ENCODE data around the gene RPN1. TPM values are rescaled to one million over a fixed set of nuclear protein-coding genes. Genes with fewer than 3 reads are reported as not detected.
A peak's percentile ranks its signal among the peaks of the same experiment; 100 is the strongest.

Gene RPN1
- total and polyA plus RNA-seq, 2 of the 13 experiments (the other 11 are each of a cell fraction or from before 2014, with no cell fraction given), result 290 to 342 TPM

GRCh38 chr3:128650096-128651050, at the start of gene RPN1 (continued):
- TF ChIP-seq ZNF670 (CRISPR knock-in tag; IDR thresholded peaks at IDR 0.05; ENCODE audit: borderline replicate concordance), result no peak
- TF ChIP-seq SSRP1 (CRISPR knock-in tag; IDR thresholded peaks at IDR 0.05), result no peak
- TF ChIP-seq ZNF441 (CRISPR knock-in tag; IDR thresholded peaks at IDR 0.05; ENCODE audit: borderline replicate concordance), result no peak
- TF ChIP-seq RFX1 (IDR thresholded peaks at IDR 0.05), result peak; percentile 84
- TF ChIP-seq ZNF598 (CRISPR knock-in tag; IDR thresholded peaks at IDR 0.05; ENCODE audit: borderline replicate concordance), result no peak
- no peak for TF ChIP-seq ZNF878 (CRISPR knock-in tag; IDR thresholded peaks at IDR 0.05)
- no peak for TF ChIP-seq ZNF326 (CRISPR knock-in tag; IDR thresholded peaks at IDR 0.05; ENCODE audit: borderline replicate concordance)
- TF ChIP-seq RNF219 (CRISPR knock-in tag; IDR thresholded peaks at IDR 0.05), result peak; percentile 69; the same call in 1 of the 2 replicates
- no peak for TF ChIP-seq MYPOP (CRISPR knock-in tag; IDR thresholded peaks at IDR 0.05)
- TF ChIP-seq, protein P1, sequence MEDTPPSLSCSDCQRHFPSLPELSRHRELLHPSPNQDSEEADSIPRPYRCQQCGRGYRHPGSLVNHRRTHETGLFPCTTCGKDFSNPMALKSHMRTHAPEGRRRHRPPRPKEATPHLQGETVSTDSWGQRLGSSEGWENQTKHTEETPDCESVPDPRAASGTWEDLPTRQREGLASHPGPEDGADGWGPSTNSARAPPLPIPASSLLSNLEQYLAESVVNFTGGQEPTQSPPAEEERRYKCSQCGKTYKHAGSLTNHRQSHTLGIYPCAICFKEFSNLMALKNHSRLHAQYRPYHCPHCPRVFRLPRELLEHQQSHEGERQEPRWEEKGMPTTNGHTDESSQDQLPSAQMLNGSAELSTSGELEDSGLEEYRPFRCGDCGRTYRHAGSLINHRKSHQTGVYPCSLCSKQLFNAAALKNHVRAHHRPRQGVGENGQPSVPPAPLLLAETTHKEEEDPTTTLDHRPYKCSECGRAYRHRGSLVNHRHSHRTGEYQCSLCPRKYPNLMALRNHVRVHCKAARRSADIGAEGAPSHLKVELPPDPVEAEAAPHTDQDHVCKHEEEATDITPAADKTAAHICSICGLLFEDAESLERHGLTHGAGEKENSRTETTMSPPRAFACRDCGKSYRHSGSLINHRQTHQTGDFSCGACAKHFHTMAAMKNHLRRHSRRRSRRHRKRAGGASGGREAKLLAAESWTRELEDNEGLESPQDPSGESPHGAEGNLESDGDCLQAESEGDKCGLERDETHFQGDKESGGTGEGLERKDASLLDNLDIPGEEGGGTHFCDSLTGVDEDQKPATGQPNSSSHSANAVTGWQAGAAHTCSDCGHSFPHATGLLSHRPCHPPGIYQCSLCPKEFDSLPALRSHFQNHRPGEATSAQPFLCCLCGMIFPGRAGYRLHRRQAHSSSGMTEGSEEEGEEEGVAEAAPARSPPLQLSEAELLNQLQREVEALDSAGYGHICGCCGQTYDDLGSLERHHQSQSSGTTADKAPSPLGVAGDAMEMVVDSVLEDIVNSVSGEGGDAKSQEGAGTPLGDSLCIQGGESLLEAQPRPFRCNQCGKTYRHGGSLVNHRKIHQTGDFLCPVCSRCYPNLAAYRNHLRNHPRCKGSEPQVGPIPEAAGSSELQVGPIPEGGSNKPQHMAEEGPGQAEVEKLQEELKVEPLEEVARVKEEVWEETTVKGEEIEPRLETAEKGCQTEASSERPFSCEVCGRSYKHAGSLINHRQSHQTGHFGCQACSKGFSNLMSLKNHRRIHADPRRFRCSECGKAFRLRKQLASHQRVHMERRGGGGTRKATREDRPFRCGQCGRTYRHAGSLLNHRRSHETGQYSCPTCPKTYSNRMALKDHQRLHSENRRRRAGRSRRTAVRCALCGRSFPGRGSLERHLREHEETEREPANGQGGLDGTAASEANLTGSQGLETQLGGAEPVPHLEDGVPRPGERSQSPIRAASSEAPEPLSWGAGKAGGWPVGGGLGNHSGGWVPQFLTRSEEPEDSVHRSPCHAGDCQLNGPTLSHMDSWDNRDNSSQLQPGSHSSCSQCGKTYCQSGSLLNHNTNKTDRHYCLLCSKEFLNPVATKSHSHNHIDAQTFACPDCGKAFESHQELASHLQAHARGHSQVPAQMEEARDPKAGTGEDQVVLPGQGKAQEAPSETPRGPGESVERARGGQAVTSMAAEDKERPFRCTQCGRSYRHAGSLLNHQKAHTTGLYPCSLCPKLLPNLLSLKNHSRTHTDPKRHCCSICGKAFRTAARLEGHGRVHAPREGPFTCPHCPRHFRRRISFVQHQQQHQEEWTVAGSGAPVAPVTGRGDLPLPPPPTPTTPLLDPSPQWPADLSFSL (CRISPR knock-in tag; IDR thresholded peaks at IDR 0.05), result no peak
- no peak for TF ChIP-seq ATM (IDR thresholded peaks at IDR 0.05; ENCODE audit: borderline replicate concordance)
- TF ChIP-seq NR3C1 (CRISPR knock-in tag; IDR thresholded peaks at IDR 0.05), result no peak
- no peak for TF ChIP-seq SOX13 (IDR thresholded peaks at IDR 0.05)
- TF ChIP-seq SOX13 (CRISPR knock-in tag; conservative IDR thresholded peaks at IDR 0.05 in 1 of 2, IDR thresholded peaks at IDR 0.05 in 1 of 2), result no peak
- 0 out of 2 replicates have a peak, but pooled peaks have one; percentile 64 for TF ChIP-seq ZSCAN12 (CRISPR knock-in tag; IDR thresholded peaks at IDR 0.05)
- no peak for TF ChIP-seq SP1 (IDR thresholded peaks at IDR 0.05)
- TF ChIP-seq SP1 (CRISPR knock-in tag; IDR thresholded peaks at IDR 0.05), result peak; percentile 70

Data from HepG2 (cell line).